NOMO-1 treated with dmso at 0.1 percent for 144 hours (cell line): ENCODE results near the gene LIM2.
"Not testable (repeated sequence)": the region's sequence is repeated elsewhere in the genome, so short reads cannot be mapped to it uniquely, and the experiment has no call there.

ENCODE experiments used
- DNase-seq: peaks from one replicate; lab custom pipeline; 2025; ENCODE audit not compliant: unreplicated experiment; lab: John Stamatoyannopoulos, UW

The LIM2 gene

GRCh38 chr19:51397453-51397852, 9.7 kb upstream of the LIM2 start:
- not testable (repeated sequence) for DNase-seq

DNA sequence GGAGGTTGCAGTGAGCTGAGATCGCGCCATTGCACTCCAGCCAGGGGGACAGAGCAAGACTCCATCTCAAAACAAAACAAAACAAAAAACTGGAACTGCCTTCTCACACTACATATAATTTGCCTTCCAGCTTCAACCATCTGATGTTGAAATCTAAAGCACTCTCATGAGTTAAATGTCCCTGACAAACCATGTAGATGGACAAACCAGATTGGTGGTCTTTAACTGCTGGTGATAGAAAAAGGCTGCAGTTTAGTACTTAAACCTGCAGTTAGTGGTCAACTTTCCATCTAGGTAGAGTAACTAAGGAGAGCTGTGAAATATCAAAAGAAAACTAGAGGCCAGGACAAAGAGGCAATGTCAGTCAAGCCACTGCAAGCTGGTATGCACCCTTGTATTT, 8.4 kb upstream of the LIM2 start:
- DNase-seq: no peak

GRCh38 chr19:51394050-51394836, 6.5 kb upstream of the LIM2 start:
- DNase-seq: peak; percentile 98

DNA sequence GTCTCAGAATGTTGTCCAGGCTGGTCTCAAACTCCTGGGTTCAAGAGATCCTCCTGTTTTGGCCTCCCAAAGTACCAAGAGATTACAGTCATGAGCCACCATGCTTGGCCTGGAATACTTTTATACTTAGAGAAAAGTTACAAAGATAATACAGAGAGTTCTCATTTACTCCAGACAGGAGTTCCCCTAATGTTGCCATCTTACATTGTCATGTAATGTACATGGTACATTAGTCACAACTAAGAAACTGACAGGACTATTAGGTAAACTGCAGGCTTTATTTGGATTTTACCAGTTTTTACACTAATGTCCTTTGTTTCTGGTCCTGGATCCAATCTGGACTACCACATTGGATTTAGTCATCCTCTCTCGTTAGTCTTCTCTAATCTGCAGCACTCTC, 4.9 kb upstream of the LIM2 start:
- DNase-seq: no peak

DNA sequence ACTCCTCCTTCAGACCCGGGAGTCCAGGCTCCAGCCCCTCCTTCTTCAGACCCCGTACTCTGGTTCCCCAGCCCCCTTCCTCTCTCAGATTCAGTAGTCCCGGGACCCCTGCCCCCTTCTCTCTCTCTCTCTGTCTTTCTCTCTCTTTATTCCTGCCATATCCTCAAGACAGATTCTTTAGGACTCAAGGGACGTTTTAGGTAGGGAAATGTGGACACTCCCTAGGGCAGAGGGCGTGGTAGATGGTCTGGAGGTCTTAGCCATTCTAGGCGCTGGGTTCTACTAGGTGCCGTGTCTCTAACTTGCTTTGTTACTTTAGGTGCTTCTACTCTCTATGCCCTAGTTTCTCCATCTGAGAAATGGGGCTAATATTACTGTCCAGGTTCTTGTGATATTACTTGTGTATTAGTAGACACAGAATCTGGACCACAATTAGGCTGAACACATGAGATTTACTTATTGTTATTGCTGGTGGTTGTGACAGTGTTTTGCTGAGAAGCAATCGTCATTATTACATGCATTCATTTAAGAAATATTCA, 3.4 kb upstream of the LIM2 start:
- DNase-seq: no peak

- no peak for DNase-seq
These were observed 1.4 kb upstream of the LIM2 start for GRCh38 chr19:51389143-51389542.

GRCh38 chr19:51386882-51387520, 773 bp downstream of the LIM2 start:
- no peak for DNase-seq

GRCh38 chr19:51382004-51382403, 5.8 kb downstream of the LIM2 start:
- no peak for DNase-seq

GRCh38 chr19:51380379-51380778, 7.4 kb downstream of the LIM2 start:
- no peak for DNase-seq

- DNase-seq: no peak
These were observed 10.4 kb downstream of the LIM2 start for GRCh38 chr19:51377422-51377821.

DNA sequence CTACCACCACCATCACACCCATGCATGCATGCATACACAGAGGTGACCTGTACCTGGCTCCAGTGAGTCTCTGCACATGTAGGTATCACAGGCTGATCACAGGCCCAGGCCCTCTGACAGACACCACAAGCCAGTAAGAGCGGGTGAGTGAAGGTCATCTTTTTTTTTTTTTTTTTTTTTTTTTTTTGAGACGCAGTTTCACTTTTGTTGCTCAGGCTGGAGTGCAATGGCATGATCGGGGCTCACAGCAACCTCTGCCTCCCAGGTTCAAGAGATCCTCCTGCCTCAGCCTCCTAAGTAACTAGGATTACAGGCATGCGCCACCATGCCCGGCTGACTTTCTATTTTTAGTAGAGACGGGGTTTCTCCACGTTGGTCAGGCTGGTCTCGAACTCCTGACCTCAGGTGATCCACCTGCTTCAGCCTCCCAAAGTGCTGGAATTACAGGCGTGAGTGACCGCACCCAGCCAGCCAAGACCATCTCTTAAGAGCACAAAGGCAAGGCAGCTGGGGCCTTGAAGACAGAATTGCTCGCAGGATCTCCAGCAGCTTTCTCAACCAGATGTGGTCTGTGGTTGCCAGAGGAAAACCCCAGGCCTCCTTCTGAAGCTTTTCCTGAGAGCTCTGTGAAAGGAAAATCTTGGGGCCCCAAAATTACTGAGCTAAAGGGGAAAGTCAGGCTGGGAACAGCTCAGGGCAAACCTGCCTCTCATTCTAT, 12.1 kb downstream of the LIM2 start:
- DNase-seq: no peak

- DNase-seq: peak; percentile 95
These were observed 14.9 kb downstream of the LIM2 start, which contains the start of gene NKG7 for GRCh38 chr19:51372649-51373504. NKG7 (minus strand) TSS chr19:51372654; CDS start chr19:51372535, 119 bp downstream.

DNA sequence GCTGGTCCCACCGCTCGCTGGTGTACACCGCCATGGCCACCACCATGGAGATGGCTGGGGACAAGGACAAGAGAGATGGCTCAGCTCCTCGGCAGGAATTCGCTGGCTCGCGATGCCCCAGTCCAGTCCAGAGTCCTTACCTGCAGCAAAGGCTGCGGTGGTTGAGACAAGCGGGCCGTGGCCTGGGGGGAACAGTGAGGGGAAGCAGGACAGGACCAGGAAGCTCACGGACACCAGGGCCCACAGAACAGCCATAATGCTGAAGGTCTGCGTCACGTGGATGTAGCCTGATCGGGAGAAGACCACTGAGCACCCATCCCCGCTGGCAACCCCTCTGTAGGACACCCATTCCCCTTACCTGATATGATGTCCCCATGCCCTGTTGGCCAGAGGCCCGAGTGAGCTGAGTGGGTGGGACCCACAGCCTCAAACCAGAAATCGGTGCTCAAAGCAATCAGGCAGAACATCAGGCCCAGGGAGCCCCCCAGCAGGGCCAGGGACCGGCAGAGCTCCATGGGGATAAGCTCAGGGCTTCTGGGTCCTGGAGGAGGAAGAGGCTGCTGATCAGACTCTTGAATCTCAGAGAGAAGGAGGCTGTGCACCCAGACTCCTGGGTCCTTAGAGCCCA, 15.6 kb downstream of the LIM2 start:
- DNase-seq: no peak

- no peak for DNase-seq
These were observed 16.5 kb downstream of the LIM2 start for GRCh38 chr19:51371186-51371690.

GRCh38 chr19:51370230-51370629, 17.5 kb downstream of the LIM2 start:
- no peak for DNase-seq

DNA sequence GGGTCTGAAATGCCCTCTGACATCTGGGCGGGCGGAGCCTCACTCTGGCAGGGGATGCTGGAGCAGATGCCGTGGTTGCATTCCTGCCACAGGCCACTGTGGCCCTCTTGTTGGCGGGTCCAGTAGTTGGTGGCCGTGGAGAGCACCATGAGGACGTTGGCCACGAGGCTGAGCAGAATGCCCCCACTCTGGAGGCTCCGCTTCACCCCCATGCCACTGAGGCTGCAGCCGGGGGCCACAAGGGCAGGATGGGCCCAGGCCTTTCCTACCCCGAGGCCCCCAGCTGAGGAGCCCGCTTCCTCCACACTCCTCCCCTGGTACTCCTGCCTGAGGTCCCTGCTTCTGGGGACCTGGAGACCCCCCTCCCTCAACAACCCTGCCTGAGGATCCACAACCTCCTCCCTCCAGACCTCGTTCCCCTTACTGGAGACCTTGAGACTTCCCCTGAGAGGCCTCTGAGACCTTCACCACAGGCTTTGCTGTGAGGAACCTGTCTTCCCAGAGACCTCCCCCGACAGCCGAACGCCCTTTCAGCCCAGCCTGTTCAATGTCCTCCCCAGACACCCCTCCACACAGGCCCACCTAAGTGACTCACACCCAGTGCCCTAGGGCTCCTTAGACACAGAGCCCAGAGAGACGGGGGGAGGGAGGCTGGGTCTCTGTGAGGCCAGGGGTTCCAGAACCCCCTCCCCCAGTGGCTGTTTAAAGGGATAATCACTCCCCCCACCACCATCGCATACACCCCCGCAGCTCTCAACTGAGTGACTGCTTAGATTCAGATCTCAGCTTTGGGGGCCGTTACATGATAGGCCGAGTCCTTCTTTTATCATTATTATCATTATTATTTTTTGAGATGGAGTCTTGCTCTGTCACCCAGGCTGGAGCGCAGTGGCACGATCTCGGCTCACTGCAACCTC, 19.1 kb downstream of the LIM2 start, which contains the start of gene CLDND2:
TSS of gene CLDND2 (minus strand) at position 638 of the 917 bp plus-strand sequence. CDS start at position 212, 426 bp downstream.
- DNase-seq: peak; percentile 40

DNA sequence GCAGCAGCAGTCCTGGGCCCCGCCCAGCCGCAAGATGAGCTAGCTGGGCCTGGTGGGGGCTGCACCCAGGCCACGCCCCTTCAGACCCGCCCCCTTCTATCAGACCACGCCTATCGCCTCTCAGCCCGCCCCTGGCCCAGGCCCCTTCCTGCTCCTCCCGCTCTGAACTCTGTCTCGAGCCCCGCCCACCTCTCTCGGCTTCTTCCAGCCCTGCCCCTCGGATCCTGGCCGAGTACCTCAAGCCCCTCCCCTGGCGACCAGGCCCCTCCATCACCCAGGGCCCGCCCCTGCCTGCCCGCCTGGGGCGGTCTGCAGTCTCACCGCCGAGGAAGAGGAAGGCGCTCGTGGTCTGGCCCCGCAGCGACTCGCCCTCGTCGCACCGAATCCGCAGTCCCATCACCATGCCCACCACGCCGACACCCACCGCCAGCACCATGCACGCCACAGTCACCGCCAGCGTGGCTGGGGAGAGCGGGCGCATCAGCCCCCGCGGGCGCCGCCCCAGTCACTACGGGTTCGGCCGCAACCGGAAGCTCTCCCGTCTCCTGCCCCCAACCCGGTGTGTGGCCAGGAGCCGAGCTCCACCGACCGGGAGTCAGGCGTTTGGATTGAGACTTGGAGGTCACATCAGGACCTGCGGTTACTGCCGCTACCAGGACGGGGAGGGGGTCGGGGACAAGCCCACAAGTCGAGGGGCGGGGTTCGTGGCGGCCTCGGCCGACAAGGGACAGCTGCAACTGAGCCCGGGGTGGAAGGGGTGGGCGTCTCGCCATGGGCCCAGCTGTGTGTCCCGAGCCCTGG, 20.0 kb downstream of the LIM2 start:
- DNase-seq: peak; percentile 99

GRCh38 chr19:51367255-51367564, 20.6 kb downstream of the LIM2 start:
- no peak for DNase-seq
